H1 (cell line): ENCODE results near the gene LRRC55. TPM values are rescaled to one million over a fixed set of nuclear protein-coding genes. Genes with fewer than 3 reads are reported as not detected.

Experiments used
- CTCF ChIA-PET: fragments of 300-600 bp; sonication (Branson Sonifier 250); formaldehyde crosslinking; loops from one replicate; lab custom pipeline; 2021; ENCODE audit not compliant: partially characterized antibody; lab: Charles Lee
- POLR2A ChIA-PET: fragments of 300-600 bp; sonication (Branson Sonifier 250); formaldehyde crosslinking; loops from one replicate; lab custom pipeline; 2021; ENCODE audit warnings: inconsistent platforms; ENCODE audit not compliant: partially characterized antibody; lab: Charles Lee
- DNase-seq, 2 experiments: peaks; one replicate each; pipeline versions ENCODE4 v3.0.0 to v3.0.0-alpha.2; 2010 to 2022; ENCODE audit warnings: low spot score in 2 of 2, low read depth in 1 of 2, mixed read lengths in 1 of 2
- FAIRE-seq: peaks from 2 replicates; lab custom pipeline; 2011; peaks lifted over from hg19 to GRCh38; lab: Jason Lieb, UNC
- H2AFZ ChIP-seq: 2 replicates; pipeline ENCODE4 v1.8.1; 2012; ENCODE audit warnings: low read length, inconsistent platforms
- H2AK5ac ChIP-seq: 2 replicates; pipeline ENCODE4 v1.6.1; 2013; ENCODE audit warnings: low read depth, low read length
- H2BK120ac ChIP-seq: replicated peaks from 2 replicates; pipeline ENCODE3; 2013; ENCODE audit warnings: low read depth, low read length, inconsistent platforms
- H2BK12ac ChIP-seq: 2 replicates; pipeline ENCODE4 v1.6.1; 2013; ENCODE audit warnings: low read depth, low read length
- H2BK15ac ChIP-seq: 2 replicates; pipeline ENCODE4 v1.6.1; 2013; ENCODE audit warnings: low read length
- H2BK20ac ChIP-seq: 2 replicates; pipeline ENCODE4 v1.6.1; 2013; ENCODE audit warnings: low read length
- H2BK5ac ChIP-seq: 2 replicates; pipeline ENCODE4 v1.6.1; 2013; ENCODE audit warnings: low read depth, low read length
- H3K14ac ChIP-seq: 2 replicates; pipeline ENCODE4 v1.6.1; 2013; ENCODE audit warnings: inconsistent platforms; ENCODE audit not compliant: insufficient read length
- H3K18ac ChIP-seq: 2 replicates; pipeline ENCODE4 v1.6.1; 2013; ENCODE audit warnings: low read length; ENCODE audit errors: extremely low read depth
- H3K23ac ChIP-seq: 2 replicates; pipeline ENCODE4 v1.6.1; 2013; ENCODE audit warnings: inconsistent platforms; ENCODE audit not compliant: insufficient read length
- H3K23me2 ChIP-seq: 2 replicates; pipeline ENCODE4 v1.6.1; 2013; ENCODE audit warnings: low read depth, low read length
- H3K27ac ChIP-seq: 2 replicates; pipeline ENCODE4 v1.6.1; 2011; ENCODE audit warnings: low read depth, low read length, inconsistent platforms
- H3K27me3 ChIP-seq, 4 experiments: replicated peaks in 1 of 4; 1 replicate in 1 of 4; 2 replicates in 3 of 4; pipeline versions ENCODE4 v1.6.1 to v1.8.1; 2011 to 2013; ENCODE audit warnings: low read length in 3 of 4, mild to moderate bottlenecking in 3 of 4, inconsistent platforms in 2 of 4, mixed read lengths in 2 of 4, moderate library complexity in 1 of 4; ENCODE audit not compliant: control insufficient read depth in 3 of 4, insufficient read depth in 3 of 4; ENCODE audit errors: extremely low read depth in 1 of 4
- H3K36me3 ChIP-seq, 4 experiments: 2 replicates each; pipeline versions ENCODE4 v1.6.1 to v1.8.1; 2011 to 2013; ENCODE audit warnings: mild to moderate bottlenecking in 4 of 4, low read length in 3 of 4, moderate library complexity in 2 of 4, control low read depth in 1 of 4, inconsistent platforms in 1 of 4; ENCODE audit not compliant: insufficient read depth in 4 of 4, control insufficient read depth in 2 of 4
- H3K4ac ChIP-seq: replicated peaks from 2 replicates; pipeline ENCODE3; 2013; ENCODE audit warnings: low read length, low read depth, mixed read lengths, inconsistent platforms; ENCODE audit not compliant: insufficient read length
- H3K4me1 ChIP-seq, 4 experiments: replicated peaks in 1 of 4; 1 replicate in 1 of 4; 2 replicates in 3 of 4; pipeline versions ENCODE4 v1.6.1 to v1.8.1; 2011 to 2013; ENCODE audit warnings: low read length in 3 of 4, inconsistent platforms in 2 of 4, mixed read lengths in 1 of 4; ENCODE audit not compliant: insufficient read depth in 4 of 4, control insufficient read depth in 3 of 4
- H3K4me2 ChIP-seq, 2 experiments: 2 replicates each; pipeline versions ENCODE4 v1.6.1 to v1.8.1; 2011 to 2013; ENCODE audit warnings: low read depth in 2 of 2, low read length in 2 of 2, control low read depth in 1 of 2, inconsistent platforms in 1 of 2, mild to moderate bottlenecking in 1 of 2; ENCODE audit not compliant: insufficient read depth in 1 of 2
- H3K4me3 ChIP-seq, 4 experiments: fragments of 200-600, 300-600 bp in 1 of 4; sonication (generic), shearing (Covaris generic), sonication (Bioruptor Twin) in 1 of 4; 2 replicates each; pipeline versions ENCODE4 v1.5.1 to v1.8.1; 2011 to 2016; ENCODE audit warnings: low read length in 4 of 4, low read depth in 3 of 4, control low read depth in 2 of 4, inconsistent platforms in 2 of 4, mild to moderate bottlenecking in 2 of 4, mixed read lengths in 1 of 4, moderate library complexity in 1 of 4; ENCODE audit not compliant: insufficient read depth in 2 of 4; ENCODE audit errors: extremely low read depth in 1 of 4
- H3K56ac ChIP-seq: replicated peaks from 2 replicates; pipeline ENCODE3; 2013; ENCODE audit warnings: low read depth, mild to moderate bottlenecking, mixed read lengths, low read length, inconsistent platforms; ENCODE audit not compliant: insufficient read length
- H3K79me1 ChIP-seq: 2 replicates; pipeline ENCODE4 v1.6.1; 2013; ENCODE audit warnings: low read depth, low read length, control low read depth
- H3K79me2 ChIP-seq, 2 experiments: 2 replicates each; pipeline versions ENCODE4 v1.6.1 to v1.8.1; 2012 to 2013; ENCODE audit warnings: low read length in 2 of 2, mild to moderate bottlenecking in 2 of 2, inconsistent platforms in 1 of 2; ENCODE audit not compliant: insufficient read depth in 2 of 2, control insufficient read depth in 1 of 2
- H3K9ac ChIP-seq, 4 experiments: replicated peaks in 1 of 4; 1 replicate in 1 of 4; 2 replicates in 3 of 4; pipeline versions ENCODE4 v1.6.1 to v1.8.1; 2011 to 2013; ENCODE audit warnings: low read depth in 3 of 4, low read length in 3 of 4, control low read depth in 2 of 4, mild to moderate bottlenecking in 2 of 4, moderate library complexity in 2 of 4, inconsistent platforms in 1 of 4; ENCODE audit errors: extremely low read depth in 1 of 4
- H3K9me3 ChIP-seq, 2 experiments: 2 replicates each; pipeline versions ENCODE4 v1.6.1 to v1.8.1; 2012 to 2013; ENCODE audit warnings: mild to moderate bottlenecking in 2 of 2, moderate library complexity in 2 of 2, control low read depth in 1 of 2, inconsistent platforms in 1 of 2, low read depth in 1 of 2, low read length in 1 of 2, mixed read lengths in 1 of 2; ENCODE audit not compliant: insufficient read depth in 2 of 2
- H4K20me1 ChIP-seq, 2 experiments: replicated peaks in 1 of 2; 2 replicates each; pipeline versions ENCODE3 to v1.8.1; 2011 to 2013; ENCODE audit warnings: inconsistent platforms in 2 of 2, low read length in 2 of 2, mild to moderate bottlenecking in 1 of 2; ENCODE audit not compliant: insufficient read depth in 2 of 2, control insufficient read depth in 1 of 2
- H4K5ac ChIP-seq: 2 replicates; pipeline ENCODE4 v1.6.1; 2013; ENCODE audit warnings: low read length, low read depth, mixed read lengths, inconsistent platforms; ENCODE audit not compliant: insufficient read length
- H4K8ac ChIP-seq: 2 replicates; pipeline ENCODE4 v1.8.0; 2013; ENCODE audit warnings: mild to moderate bottlenecking, moderate library complexity, low read length, inconsistent platforms; ENCODE audit not compliant: insufficient read depth; ENCODE audit errors: extremely low read depth
- H4K91ac ChIP-seq: replicated peaks from 2 replicates; pipeline ENCODE3; 2013; ENCODE audit warnings: low read length, mixed read lengths, inconsistent platforms; ENCODE audit not compliant: insufficient read length
- CTBP2 ChIP-seq: IDR thresholded peaks from 2 replicates; pipeline ENCODE4 v1.7.0; 2011; ENCODE audit warnings: borderline replicate concordance, mild to moderate bottlenecking, moderate library complexity, mixed read lengths, low read length; ENCODE audit not compliant: insufficient read depth, insufficient read length
- GABPA ChIP-seq: IDR thresholded peaks from 2 replicates; pipeline ENCODE4 v1.6.1; 2011; ENCODE audit warnings: mild to moderate bottlenecking, low read length, moderate library complexity, borderline replicate concordance; ENCODE audit not compliant: insufficient read depth
- MAFK ChIP-seq: IDR thresholded peaks from 2 replicates; pipeline ENCODE4 v1.6.1; 2012; ENCODE audit warnings: low read depth, mild to moderate bottlenecking, improper control_type of control experiment, low read length
- PHF8 ChIP-seq: fragments of 200-600 bp; sonication (generic); conservative IDR thresholded peaks from 2 replicates; pipeline ENCODE4 v1.7.1; 2012; ENCODE audit warnings: low read depth, mild to moderate bottlenecking, inconsistent platforms, low read length, moderate library complexity
- RBBP5 ChIP-seq: IDR thresholded peaks from 2 replicates; pipeline ENCODE4 v1.7.1; 2012; ENCODE audit warnings: low read depth, mild to moderate bottlenecking, inconsistent platforms, low read length, moderate library complexity, borderline replicate concordance
- RFX5 ChIP-seq: IDR thresholded peaks from 2 replicates; pipeline ENCODE4 v1.6.1; 2011; ENCODE audit warnings: low read depth, low read length, improper control_type of control experiment, borderline replicate concordance
- SIRT6 ChIP-seq: IDR thresholded peaks from one replicate; pipeline ENCODE4 v1.7.1; 2012; ENCODE audit warnings: low read length, inconsistent platforms
- TBP ChIP-seq: IDR thresholded peaks from 2 replicates; pipeline ENCODE4 v1.6.1; 2011; ENCODE audit warnings: low read depth, low read length, improper control_type of control experiment
- ZNF274 ChIP-seq: IDR thresholded peaks from 2 replicates; pipeline ENCODE4 v1.7.0; 2012; ENCODE audit warnings: low read length, borderline replicate concordance; ENCODE audit errors: extremely low read depth
- WGBS, 2 experiments: shearing (Covaris generic) in 1 of 2; methylation state at CpG; one replicate each; pipeline versions ENCODE4 v1.1.6 to v1.1.7; 2013 to 2015; ENCODE audit warnings: low lambda C conversion rate in 2 of 2, mixed read lengths in 2 of 2, inconsistent platforms in 1 of 2, low coverage in 1 of 2, missing lambda C conversion rate in 1 of 2; ENCODE audit not compliant: insufficient replicate concordance in 2 of 2, insufficient coverage in 1 of 2, insufficient read length in 1 of 2; ENCODE audit errors: extremely low coverage in 1 of 2, missing lambda C conversion rate in 1 of 2; 5-methylcytosine and 5-hydroxymethylcytosine counted together
- polyA plus RNA-seq, 7 experiments: library from polyadenylated mRNA; depleted of rRNA in 3 of 7; stranded (reverse) in 5 of 7; unstranded in 2 of 7; fragments of >200 nt in 5 of 7; fragments of 200-250 nt in 2 of 7; gene quantifications; 1 replicate in 5 of 7; 2 replicates in 1 of 7; 4 replicates in 1 of 7; pipeline versions ENCODE4 v1.2.1 to v1.2.3, GENCODE V29; 2011 to 2013; ENCODE audit warnings: missing spikeins in 2 of 7, mixed read lengths in 2 of 7
- total RNA-seq: library from RNA; stranded (reverse); fragmentation: NEBNext Ultra II Directional; extraction: Animal tissue kit (Norgen Biotek cat#: 25700); gene quantifications from 2 replicates; pipeline ENCODE4 v1.2.1, GENCODE V29; 2021

The LRRC55 gene
- total and polyA plus RNA-seq, 2 of the 8 experiments (the other 6 are each of a cell fraction or from before 2014, with no cell fraction given), result 0.62 to 1.1 TPM

GRCh38 chr11:57196596-57196995 is 14.8 kb downstream of the LRRC55 start:
- POLR2A ChIA-PET, result no interaction called here
- Histone ChIP-seq H3K14ac (no peak overlapping the region), H4K5ac (no peak overlapping the region), H3K56ac (no peak overlapping the region), H3K79me2 (no peaks in the 10 kb centered on the region), H2BK5ac (no peak overlapping the region), H2BK120ac (no peak overlapping the region), H3K4me1 (peaks cover 0 to 5% (median 1%) of the 10 kb centered on the region in 4 experiments; a peak in 2 of 7 replicates), H3K9me3 (no peaks in the 10 kb centered on the region), H4K8ac (no peak overlapping the region), H3K27me3 (no peaks in the 10 kb centered on the region), H2BK12ac (no peak overlapping the region), H3K4ac (no peak overlapping the region), H3K23ac (no peak overlapping the region), H2BK15ac (no peak overlapping the region), H2BK20ac (no peak overlapping the region), H4K91ac (no peak overlapping the region), H3K79me1 (no peaks in the 10 kb centered on the region), H3K23me2 (no peaks in the 10 kb centered on the region), H3K4me3 (no peak overlapping the region), H3K27ac (no peak overlapping the region), H3K36me3 (no peaks in the 10 kb centered on the region; a peak in 1 of 8 replicates), H2AFZ (no peak overlapping the region), H4K20me1 (no peaks in the 10 kb centered on the region), H3K18ac (no peak overlapping the region), H3K4me2 (no peak overlapping the region), H2AK5ac (no peak overlapping the region), H3K9ac (no peak overlapping the region)
- DNase-seq (no peak), FAIRE-seq (no peak)
- WGBS, 2 experiments, result 92% methylated on average over 6 of the region's 6 CpGs; no CpG with 5 or more reads in 1 of the 2 experiments
- CTCF ChIA-PET, result interaction anchor here (1.7 kb wide), 2 partner anchors 44 to 52 kb away, joined by 4 to 9 read pairs; no protein-coding TSS in a partner anchor
- TF ChIP-seq ZNF274 (no peak), TBP (no peak), SIRT6 (no peak), MAFK (no peak), CTBP2 (no peak), PHF8 (no peak), RBBP5 (no peak), RFX5 (no peak), GABPA (no peak)
